NCI-H2107 (cell line): ENCODE results near the gene PLD1.

Experiments used
- DNase-seq: peaks from one replicate; lab custom pipeline; 2025; lab: John Stamatoyannopoulos, UW

PLD1 gene

GRCh38 chr3:171797873-171798272, 12.4 kb downstream of the PLD1 start:
- no peak for DNase-seq

- DNase-seq = no peak
Measured at GRCh38 chr3:171797265-171797679, 13.0 kb downstream of the PLD1 start.

- no peak for DNase-seq
Measured at GRCh38 chr3:171796625-171797264, 13.5 kb downstream of the PLD1 start.

- DNase-seq = no peak
Measured at GRCh38 chr3:171792531-171792930, 17.8 kb downstream of the PLD1 start.

GRCh38 chr3:171791692-171792076, 18.6 kb downstream of the PLD1 start:
- no peak for DNase-seq

- DNase-seq = no peak
Measured at GRCh38 chr3:171790898-171791691, 19.2 kb downstream of the PLD1 start.

GRCh38 chr3:171790574-171790897, 19.7 kb downstream of the PLD1 start:
- DNase-seq = no peak

GRCh38 chr3:171789759-171790505, 20.4 kb downstream of the PLD1 start:
- no peak for DNase-seq

GRCh38 chr3:171788546-171789351, 21.5 kb downstream of the PLD1 start:
- no peak for DNase-seq

- no peak for DNase-seq
Measured at GRCh38 chr3:171786997-171787396, 23.3 kb downstream of the PLD1 start.

- no peak for DNase-seq
Measured at GRCh38 chr3:171784937-171785336, 25.3 kb downstream of the PLD1 start.

- no peak for DNase-seq
Measured at GRCh38 chr3:171784387-171784786, 25.9 kb downstream of the PLD1 start.

- no peak for DNase-seq
Measured at GRCh38 chr3:171783626-171784025, 26.7 kb downstream of the PLD1 start.

- DNase-seq = no peak
Measured at GRCh38 chr3:171783086-171783485, 27.2 kb downstream of the PLD1 start.

GRCh38 chr3:171782617-171783016, 27.7 kb downstream of the PLD1 start:
- DNase-seq = no peak

GRCh38 chr3:171781711-171782127, 28.6 kb downstream of the PLD1 start:
- DNase-seq = no peak

- no peak for DNase-seq
Measured at GRCh38 chr3:171778493-171778892, 31.8 kb downstream of the PLD1 start.

- no peak for DNase-seq
Measured at GRCh38 chr3:171777596-171777995, 32.7 kb downstream of the PLD1 start.

- no peak for DNase-seq
Measured at GRCh38 chr3:171776839-171777583, 33.3 kb downstream of the PLD1 start.

GRCh38 chr3:171776411-171776810, 33.9 kb downstream of the PLD1 start:
- no peak for DNase-seq

GRCh38 chr3:171775943-171776342, 34.3 kb downstream of the PLD1 start:
- DNase-seq = no peak

GRCh38 chr3:171774521-171774920, 35.8 kb downstream of the PLD1 start:
- no peak for DNase-seq
